CD4-positive, alpha-beta T cell treated with Interleukin-15 for 4 hours (primary cell): ENCODE results near the gene CLDN16.

Source experiments
- DNase-seq: peaks from one replicate; pipeline ENCODE4 v3.0.0-alpha.2; 2020; ENCODE audit warnings: low spot score

Gene CLDN16

GRCh38 chr3:190380184-190380583 lies 7.8 kb upstream of the CLDN16 start:
- DNase-seq, result no peak

GRCh38 chr3:190381441-190381840 lies 6.5 kb upstream of the CLDN16 start:
- no peak for DNase-seq

GRCh38 chr3:190382082-190382481 lies 5.9 kb upstream of the CLDN16 start:
- no peak for DNase-seq

- DNase-seq, result no peak
Observed at GRCh38 chr3:190384309-190384756, 3.6 kb upstream of the CLDN16 start.

- DNase-seq, result no peak
Observed at GRCh38 chr3:190385731-190386688, 2.0 kb upstream of the CLDN16 start.

GRCh38 chr3:190388703-190389102 lies 740 bp downstream of the CLDN16 start:
- no peak for DNase-seq

GRCh38 chr3:190396001-190396400 lies 8.0 kb downstream of the CLDN16 start:
- no peak for DNase-seq

- DNase-seq, result no peak
Observed at GRCh38 chr3:190397889-190398288, 9.9 kb downstream of the CLDN16 start.

GRCh38 chr3:190399677-190400076 lies 11.7 kb downstream of the CLDN16 start:
- DNase-seq, result no peak

- no peak for DNase-seq
Observed at GRCh38 chr3:190401963-190402362, 14.0 kb downstream of the CLDN16 start.

- no peak for DNase-seq
Observed at GRCh38 chr3:190404715-190405114, 16.8 kb downstream of the CLDN16 start.

GRCh38 chr3:190414297-190414696 lies 26.3 kb downstream of the CLDN16 start:
- no peak for DNase-seq

- DNase-seq, result no peak
Observed at GRCh38 chr3:190424108-190424477, 36.1 kb downstream of the CLDN16 start.

- DNase-seq, result peak; percentile 21
Observed at GRCh38 chr3:190424478-190425439, 36.8 kb downstream of the CLDN16 start.

- no peak for DNase-seq
Observed at GRCh38 chr3:190425833-190426232, 37.9 kb downstream of the CLDN16 start.

GRCh38 chr3:190426806-190427507 lies 39.0 kb downstream of the CLDN16 start:
- DNase-seq, result no peak

GRCh38 chr3:190429681-190430080 lies 41.7 kb downstream of the CLDN16 start:
- no peak for DNase-seq

GRCh38 chr3:190430906-190431305 lies 42.9 kb downstream of the CLDN16 start:
- no peak for DNase-seq

- no peak for DNase-seq
Observed at GRCh38 chr3:190432216-190432615, 44.3 kb downstream of the CLDN16 start.

- no peak for DNase-seq
Observed at GRCh38 chr3:190433626-190434025, 45.7 kb downstream of the CLDN16 start.

- no peak for DNase-seq
Observed at GRCh38 chr3:190435618-190436017, 47.7 kb downstream of the CLDN16 start.

GRCh38 chr3:190436331-190436730 lies 48.4 kb downstream of the CLDN16 start:
- DNase-seq, result no peak
